ENCODE results near the gene KRTCAP3. TPM values are rescaled to one million over a fixed set of nuclear protein-coding genes. Genes with fewer than 3 reads are reported as not detected.

The KRTCAP3 gene
- total RNA-seq, 1 experiment from 2014 or later = 0.22 TPM

DNA sequence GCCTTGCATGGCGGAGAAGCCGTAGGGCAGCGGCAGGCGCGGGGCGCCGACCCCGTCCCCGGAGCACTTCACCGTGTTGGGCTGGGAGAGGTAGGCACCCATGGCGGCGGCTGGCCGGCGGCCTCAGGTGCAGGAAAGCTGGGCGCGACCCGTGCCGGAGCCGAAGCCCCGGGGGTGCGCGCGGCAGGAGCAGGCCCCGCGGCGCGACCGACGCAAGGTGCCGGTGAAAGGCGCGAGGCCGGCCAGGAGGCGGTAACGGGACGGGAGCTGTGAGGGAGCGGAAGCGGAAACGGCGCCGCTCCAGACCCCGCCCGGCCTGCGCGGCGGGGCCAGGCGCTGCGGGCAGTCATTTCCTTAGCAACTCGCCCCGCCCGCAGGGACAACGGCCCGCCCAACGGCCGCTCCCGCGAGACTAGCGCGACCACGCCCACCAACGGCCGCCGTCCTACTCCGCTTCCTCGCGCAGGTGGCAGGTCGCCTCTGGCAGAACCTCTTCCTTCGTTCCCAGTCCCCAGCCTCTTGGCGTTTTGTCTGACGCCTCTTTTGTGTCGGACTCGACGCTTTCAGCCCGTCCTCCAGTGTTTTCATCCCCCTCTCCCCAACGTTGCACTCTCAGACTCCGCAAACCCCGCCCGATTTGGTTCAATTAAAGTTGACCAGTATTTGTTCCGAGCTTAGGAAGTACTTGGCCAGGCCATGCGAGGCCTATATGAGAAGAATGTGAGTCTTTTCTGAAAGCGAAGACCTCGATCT is 32.7 kb upstream of the KRTCAP3 start, which contains the start of gene PPM1G:
Gene PPM1G (minus strand): TSS at position 271 of the 753 bp plus-strand sequence. CDS start 169 bp downstream, at position 102.
- no TSS peak for BruUV-seq (replicated peaks)
- H3K27me3 ChIP-seq (ENCODE audit: low read length) = no peaks in the 10 kb centered on the region
- H3K9ac ChIP-seq (ENCODE audit: low read length) = peak within 1 kb of the TSS; percentile 91
- H3K79me2 ChIP-seq (ENCODE audit: low read length) = peaks cover 49% of the 10 kb centered on the region
- peak within 1 kb of the TSS; percentile 96 for H3K4me2 ChIP-seq (ENCODE audit: low read length)
- peaks cover 27% of the 10 kb centered on the region for H4K20me1 ChIP-seq (ENCODE audit: low read length)
- DNase-seq (peak; percentile 96), ATAC-seq (peak; percentile 97)
- H3K27ac ChIP-seq (ENCODE audit: low read length) = peak within 1 kb of the TSS; percentile 50
- TF ChIP-seq EZH2phosphoT487 (IDR thresholded peaks at IDR 0.05; ENCODE audit: borderline replicate concordance, low read length) = no peak
- TF ChIP-seq EZH2 (IDR thresholded peaks at IDR 0.05; ENCODE audit: low read length, unreplicated experiment) = no peak
- TF ChIP-seq, protein P1, sequence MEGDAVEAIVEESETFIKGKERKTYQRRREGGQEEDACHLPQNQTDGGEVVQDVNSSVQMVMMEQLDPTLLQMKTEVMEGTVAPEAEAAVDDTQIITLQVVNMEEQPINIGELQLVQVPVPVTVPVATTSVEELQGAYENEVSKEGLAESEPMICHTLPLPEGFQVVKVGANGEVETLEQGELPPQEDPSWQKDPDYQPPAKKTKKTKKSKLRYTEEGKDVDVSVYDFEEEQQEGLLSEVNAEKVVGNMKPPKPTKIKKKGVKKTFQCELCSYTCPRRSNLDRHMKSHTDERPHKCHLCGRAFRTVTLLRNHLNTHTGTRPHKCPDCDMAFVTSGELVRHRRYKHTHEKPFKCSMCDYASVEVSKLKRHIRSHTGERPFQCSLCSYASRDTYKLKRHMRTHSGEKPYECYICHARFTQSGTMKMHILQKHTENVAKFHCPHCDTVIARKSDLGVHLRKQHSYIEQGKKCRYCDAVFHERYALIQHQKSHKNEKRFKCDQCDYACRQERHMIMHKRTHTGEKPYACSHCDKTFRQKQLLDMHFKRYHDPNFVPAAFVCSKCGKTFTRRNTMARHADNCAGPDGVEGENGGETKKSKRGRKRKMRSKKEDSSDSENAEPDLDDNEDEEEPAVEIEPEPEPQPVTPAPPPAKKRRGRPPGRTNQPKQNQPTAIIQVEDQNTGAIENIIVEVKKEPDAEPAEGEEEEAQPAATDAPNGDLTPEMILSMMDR (conservative IDR thresholded peaks at IDR 0.05; ENCODE audit: low read depth, low read length) = no peak
- H3K9me2 ChIP-seq (replicated peaks; ENCODE audit: low read length) = no peaks in the 10 kb centered on the region
- intact Hi-C loops (cut with micrococcal nuclease) = loop anchor here (1.0 to 10.0 kb wide), 3 partner anchors 19 to 245 kb away; partner anchors contain the start of genes CCDC121, GPN1 and NRBP1
- H3K36me3 ChIP-seq (ENCODE audit: low read depth, low read length) = peaks cover 3% of the 10 kb centered on the region; the same call in 1 of the 2 replicates
- H3F3A ChIP-seq (ENCODE audit: low read length, unreplicated experiment) = no peaks in the 10 kb centered on the region
- H3K9me3 ChIP-seq (ENCODE audit: low read length) = no peaks in the 10 kb centered on the region
- ChIA-PET POLR2A (ENCODE audit: unreplicated experiment) (interaction anchor here (0.5 to 1.2 kb wide), 6 partner anchors 19 to 1065 kb away, joined by 3 to 10 read pairs (median 6); partner anchors contain the start of genes EIF2B4, NRBP1 and SNX17), CTCF (interaction anchor here (1.0 to 1.2 kb wide), 3 partner anchors 20 to 280 kb away, joined by 3 to 4 read pairs (median 3); no protein-coding TSS in a partner anchor)
- H2AFZ ChIP-seq (ENCODE audit: low read length) = peak within 1 kb of the TSS; percentile 90
- peaks cover 21% of the 10 kb centered on the region; the same call in 1 of the 2 replicates for H3K4me1 ChIP-seq (ENCODE audit: insufficient read depth, low read length)
- peak within 1 kb of the TSS; percentile 77 for H3K4me3 ChIP-seq (ENCODE audit: low read length)

DNA sequence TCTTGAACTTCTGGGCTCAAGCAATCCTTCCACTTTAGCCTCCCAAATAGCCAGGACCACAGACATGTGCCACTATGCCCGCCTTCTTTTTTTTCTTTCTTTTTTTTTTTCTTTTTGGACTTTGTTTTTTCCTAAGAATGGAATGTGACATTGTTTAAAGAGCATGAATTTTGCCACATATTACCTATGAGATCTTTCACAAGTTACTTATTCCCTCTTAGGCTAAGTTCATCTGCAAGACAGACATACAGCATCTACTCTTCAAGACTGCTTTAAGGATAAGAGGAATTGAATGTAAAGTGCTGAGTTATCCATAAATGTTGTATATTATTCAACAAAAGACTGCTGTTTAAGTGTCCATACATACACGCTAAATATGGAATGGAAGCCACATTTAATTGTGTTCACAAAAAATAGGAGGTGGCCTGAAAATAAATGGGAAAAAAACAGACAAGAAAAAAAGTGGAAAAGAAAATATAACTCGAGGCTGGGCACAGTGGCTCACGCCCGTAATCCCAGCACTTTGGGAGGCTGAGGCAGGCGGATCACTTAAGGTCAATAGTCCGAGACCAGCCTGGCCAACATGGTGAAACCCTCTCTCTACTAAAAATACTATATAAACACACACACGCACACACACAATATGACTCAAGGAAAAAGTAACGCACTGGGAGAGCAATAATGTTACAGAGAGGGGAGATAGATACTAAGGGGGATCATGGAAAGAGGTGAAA is 29.6 kb upstream of the KRTCAP3 start:
- peaks cover 18% of the 10 kb centered on the region for H3K79me2 ChIP-seq (ENCODE audit: low read length)
- H4K20me1 ChIP-seq (ENCODE audit: low read length) = peaks cover 8% of the 10 kb centered on the region
- DNase-seq (no peak), ATAC-seq (no peak)
- H3K36me3 ChIP-seq (ENCODE audit: low read depth, low read length) = peaks cover under 1% of the 10 kb centered on the region; the same call in 1 of the 2 replicates
- intact Hi-C loops (cut with micrococcal nuclease) = no loop called here
- no peak overlapping the region for H3K9ac ChIP-seq (ENCODE audit: low read length)
- H3K4me3 ChIP-seq (ENCODE audit: low read length) = no peak overlapping the region
- TF ChIP-seq EZH2phosphoT487 (IDR thresholded peaks at IDR 0.05; ENCODE audit: borderline replicate concordance, low read length) (no peak), EZH2 (IDR thresholded peaks at IDR 0.05; ENCODE audit: low read length, unreplicated experiment) (no peak)
- TF ChIP-seq, protein P1 (conservative IDR thresholded peaks at IDR 0.05; ENCODE audit: low read depth, low read length) = no peak
- no peaks in the 10 kb centered on the region for H3K27me3 ChIP-seq (ENCODE audit: low read length)
- POLR2A ChIA-PET (ENCODE audit: unreplicated experiment) = no interaction called here
- no TSS peak for BruUV-seq (replicated peaks)
- H3F3A ChIP-seq (ENCODE audit: low read length, unreplicated experiment) = no peaks in the 10 kb centered on the region
- CTCF ChIA-PET = no interaction called here
- H3K4me1 ChIP-seq (ENCODE audit: insufficient read depth, low read length) = peaks cover 9% of the 10 kb centered on the region; the same call in 1 of the 2 replicates
- no peak overlapping the region for H3K4me2 ChIP-seq (ENCODE audit: low read length)
- no peaks in the 10 kb centered on the region for H3K9me3 ChIP-seq (ENCODE audit: low read length)
- no peak overlapping the region for H2AFZ ChIP-seq (ENCODE audit: low read length)
- H3K27ac ChIP-seq (ENCODE audit: low read length) = no peak overlapping the region
- H3K9me2 ChIP-seq (replicated peaks; ENCODE audit: low read length) = no peaks in the 10 kb centered on the region

Measured in PC-3 (cell line).